Measurements from ENCODE around the gene MRPL24.

- no peak for TF ChIP-seq POLR2AphosphoS5 (IDR thresholded peaks at IDR 0.05; ENCODE audit: low read depth)
- TF ChIP-seq, protein P1, sequence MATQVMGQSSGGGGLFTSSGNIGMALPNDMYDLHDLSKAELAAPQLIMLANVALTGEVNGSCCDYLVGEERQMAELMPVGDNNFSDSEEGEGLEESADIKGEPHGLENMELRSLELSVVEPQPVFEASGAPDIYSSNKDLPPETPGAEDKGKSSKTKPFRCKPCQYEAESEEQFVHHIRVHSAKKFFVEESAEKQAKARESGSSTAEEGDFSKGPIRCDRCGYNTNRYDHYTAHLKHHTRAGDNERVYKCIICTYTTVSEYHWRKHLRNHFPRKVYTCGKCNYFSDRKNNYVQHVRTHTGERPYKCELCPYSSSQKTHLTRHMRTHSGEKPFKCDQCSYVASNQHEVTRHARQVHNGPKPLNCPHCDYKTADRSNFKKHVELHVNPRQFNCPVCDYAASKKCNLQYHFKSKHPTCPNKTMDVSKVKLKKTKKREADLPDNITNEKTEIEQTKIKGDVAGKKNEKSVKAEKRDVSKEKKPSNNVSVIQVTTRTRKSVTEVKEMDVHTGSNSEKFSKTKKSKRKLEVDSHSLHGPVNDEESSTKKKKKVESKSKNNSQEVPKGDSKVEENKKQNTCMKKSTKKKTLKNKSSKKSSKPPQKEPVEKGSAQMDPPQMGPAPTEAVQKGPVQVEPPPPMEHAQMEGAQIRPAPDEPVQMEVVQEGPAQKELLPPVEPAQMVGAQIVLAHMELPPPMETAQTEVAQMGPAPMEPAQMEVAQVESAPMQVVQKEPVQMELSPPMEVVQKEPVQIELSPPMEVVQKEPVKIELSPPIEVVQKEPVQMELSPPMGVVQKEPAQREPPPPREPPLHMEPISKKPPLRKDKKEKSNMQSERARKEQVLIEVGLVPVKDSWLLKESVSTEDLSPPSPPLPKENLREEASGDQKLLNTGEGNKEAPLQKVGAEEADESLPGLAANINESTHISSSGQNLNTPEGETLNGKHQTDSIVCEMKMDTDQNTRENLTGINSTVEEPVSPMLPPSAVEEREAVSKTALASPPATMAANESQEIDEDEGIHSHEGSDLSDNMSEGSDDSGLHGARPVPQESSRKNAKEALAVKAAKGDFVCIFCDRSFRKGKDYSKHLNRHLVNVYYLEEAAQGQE (IDR thresholded peaks at IDR 0.05; ENCODE audit: insufficient replicate concordance, low read depth) = no peak
- TF ChIP-seq, protein P2, sequence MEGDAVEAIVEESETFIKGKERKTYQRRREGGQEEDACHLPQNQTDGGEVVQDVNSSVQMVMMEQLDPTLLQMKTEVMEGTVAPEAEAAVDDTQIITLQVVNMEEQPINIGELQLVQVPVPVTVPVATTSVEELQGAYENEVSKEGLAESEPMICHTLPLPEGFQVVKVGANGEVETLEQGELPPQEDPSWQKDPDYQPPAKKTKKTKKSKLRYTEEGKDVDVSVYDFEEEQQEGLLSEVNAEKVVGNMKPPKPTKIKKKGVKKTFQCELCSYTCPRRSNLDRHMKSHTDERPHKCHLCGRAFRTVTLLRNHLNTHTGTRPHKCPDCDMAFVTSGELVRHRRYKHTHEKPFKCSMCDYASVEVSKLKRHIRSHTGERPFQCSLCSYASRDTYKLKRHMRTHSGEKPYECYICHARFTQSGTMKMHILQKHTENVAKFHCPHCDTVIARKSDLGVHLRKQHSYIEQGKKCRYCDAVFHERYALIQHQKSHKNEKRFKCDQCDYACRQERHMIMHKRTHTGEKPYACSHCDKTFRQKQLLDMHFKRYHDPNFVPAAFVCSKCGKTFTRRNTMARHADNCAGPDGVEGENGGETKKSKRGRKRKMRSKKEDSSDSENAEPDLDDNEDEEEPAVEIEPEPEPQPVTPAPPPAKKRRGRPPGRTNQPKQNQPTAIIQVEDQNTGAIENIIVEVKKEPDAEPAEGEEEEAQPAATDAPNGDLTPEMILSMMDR (IDR thresholded peaks at IDR 0.05; ENCODE audit: insufficient read depth, low read length) = no peak
Measured at GRCh38 chr1:156760092-156760795, 19.4 kb upstream of the MRPL24 start.

Measured in HL-60 (cell line).